Measurements from ENCODE around the gene FBXL3.
"Not testable (repeated sequence)": the region's sequence is repeated elsewhere in the genome, so short reads cannot be mapped to it uniquely, and the experiment has no call there.

FBXL3 gene

GRCh38 chr13:77022341-77022740 is 4.6 kb downstream of the FBXL3 start:
- TF ChIP-seq POLR2A (IDR thresholded peaks at IDR 0.05; ENCODE audit: low read depth, low read length) = no peak
- TF ChIP-seq POLR2AphosphoS5 (IDR thresholded peaks at IDR 0.05; ENCODE audit: low read depth, low read length) = no peak
- TF ChIP-seq TAF1 (IDR thresholded peaks at IDR 0.05; ENCODE audit: borderline replicate concordance, low read depth, low read length) = no peak
- DNase-seq (ENCODE audit: insufficient read length) (no peak), FAIRE-seq (peak; percentile 9)

GRCh38 chr13:77019756-77020155 is 7.2 kb downstream of the FBXL3 start:
- no peak for DNase-seq (ENCODE audit: insufficient read length)
- no peak for FAIRE-seq
- TF ChIP-seq POLR2A (IDR thresholded peaks at IDR 0.05; ENCODE audit: low read depth, low read length) = no peak
- TF ChIP-seq TAF1 (IDR thresholded peaks at IDR 0.05; ENCODE audit: borderline replicate concordance, low read depth, low read length) = no peak
- no peak for TF ChIP-seq POLR2AphosphoS5 (IDR thresholded peaks at IDR 0.05; ENCODE audit: low read depth, low read length)

- TF ChIP-seq POLR2AphosphoS5 (IDR thresholded peaks at IDR 0.05; ENCODE audit: low read depth, low read length) = no peak
- TF ChIP-seq TAF1 (IDR thresholded peaks at IDR 0.05; ENCODE audit: borderline replicate concordance, low read depth, low read length) = no peak
- no peak for TF ChIP-seq POLR2A (IDR thresholded peaks at IDR 0.05; ENCODE audit: low read depth, low read length)
- DNase-seq (ENCODE audit: insufficient read length) (no peak), FAIRE-seq (no peak)
Measured at GRCh38 chr13:77016888-77017623, 9.9 kb downstream of the FBXL3 start.

GRCh38 chr13:77016251-77016812 is 10.6 kb downstream of the FBXL3 start:
- DNase-seq (ENCODE audit: insufficient read length) (no peak), FAIRE-seq (no peak)
- no peak for TF ChIP-seq TAF1 (IDR thresholded peaks at IDR 0.05; ENCODE audit: borderline replicate concordance, low read depth, low read length)
- TF ChIP-seq POLR2A (IDR thresholded peaks at IDR 0.05; ENCODE audit: low read depth, low read length) = no peak
- no peak for TF ChIP-seq POLR2AphosphoS5 (IDR thresholded peaks at IDR 0.05; ENCODE audit: low read depth, low read length)

- no peak for TF ChIP-seq POLR2A (IDR thresholded peaks at IDR 0.05; ENCODE audit: low read depth, low read length)
- no peak for TF ChIP-seq TAF1 (IDR thresholded peaks at IDR 0.05; ENCODE audit: borderline replicate concordance, low read depth, low read length)
- TF ChIP-seq POLR2AphosphoS5 (IDR thresholded peaks at IDR 0.05; ENCODE audit: low read depth, low read length) = no peak
- DNase-seq (ENCODE audit: insufficient read length) = no peak
- FAIRE-seq = no peak
Measured at GRCh38 chr13:77014906-77015685, 11.9 kb downstream of the FBXL3 start.

- FAIRE-seq (no peak), DNase-seq (ENCODE audit: insufficient read length) (no peak)
- TF ChIP-seq TAF1 (IDR thresholded peaks at IDR 0.05; ENCODE audit: borderline replicate concordance, low read depth, low read length) (no peak), POLR2AphosphoS5 (IDR thresholded peaks at IDR 0.05; ENCODE audit: low read depth, low read length) (no peak), POLR2A (IDR thresholded peaks at IDR 0.05; ENCODE audit: low read depth, low read length) (no peak)
Measured at GRCh38 chr13:77013853-77014542, 13.0 kb downstream of the FBXL3 start.

- FAIRE-seq; DNase-seq (ENCODE audit: insufficient read length): not testable (repeated sequence)
Measured at GRCh38 chr13:77009719-77010118, 17.2 kb downstream of the FBXL3 start.

GRCh38 chr13:77009011-77009410 is 17.9 kb downstream of the FBXL3 start:
- DNase-seq (ENCODE audit: insufficient read length) (no peak), FAIRE-seq (peak; percentile 56)
- TF ChIP-seq POLR2AphosphoS5 (IDR thresholded peaks at IDR 0.05; ENCODE audit: low read depth, low read length) (no peak), TAF1 (IDR thresholded peaks at IDR 0.05; ENCODE audit: borderline replicate concordance, low read depth, low read length) (no peak)

- DNase-seq (ENCODE audit: insufficient read length); FAIRE-seq: not testable (repeated sequence)
Measured at GRCh38 chr13:77008337-77008736, 18.6 kb downstream of the FBXL3 start.

GRCh38 chr13:77002590-77003190 is 24.3 kb downstream of the FBXL3 start:
- FAIRE-seq (peak; percentile 14), DNase-seq (ENCODE audit: insufficient read length) (no peak)
- TF ChIP-seq POLR2A (IDR thresholded peaks at IDR 0.05; ENCODE audit: low read depth, low read length) (no peak), POLR2AphosphoS5 (IDR thresholded peaks at IDR 0.05; ENCODE audit: low read depth, low read length) (no peak), TAF1 (IDR thresholded peaks at IDR 0.05; ENCODE audit: borderline replicate concordance, low read depth, low read length) (no peak)

- FAIRE-seq = peak; percentile 70
- no peak for TF ChIP-seq TAF1 (IDR thresholded peaks at IDR 0.05; ENCODE audit: borderline replicate concordance, low read depth, low read length)
- TF ChIP-seq POLR2AphosphoS5 (IDR thresholded peaks at IDR 0.05; ENCODE audit: low read depth, low read length) = no peak
- no peak for TF ChIP-seq POLR2A (IDR thresholded peaks at IDR 0.05; ENCODE audit: low read depth, low read length)
- DNase-seq (ENCODE audit: insufficient read length) = no peak
Measured at GRCh38 chr13:77001963-77002587, 24.9 kb downstream of the FBXL3 start.

Measured in GM12892 (cell line).